Caco-2 (cell line): ENCODE data around the gene MRS2. TPM values are rescaled to one million over a fixed set of nuclear protein-coding genes. Genes with fewer than 3 reads are reported as not detected.

Experiments
- BruUV-seq: library from RNA; stranded (reverse); fragments of 400-500 nt; replicated peaks from 2 replicates; lab custom pipeline; 2021; lab: Mats Ljungman, UMichigan
- CTCF ChIA-PET: fragments of 300-600 bp; sonication (Branson Sonifier 250); formaldehyde crosslinking; loops from one replicate; lab custom pipeline; 2022; ENCODE audit warnings: antibody characterized with exemption; lab: Charles Lee
- POLR2A ChIA-PET: fragments of 300-600 bp; sonication (Branson Sonifier 250); formaldehyde crosslinking; loops from one replicate; lab custom pipeline; 2022; ENCODE audit warnings: antibody characterized with exemption; lab: Charles Lee
- DNase-seq, 2 experiments: peaks; one replicate each; pipeline versions ENCODE4 v3.0.0 to v3.0.0-alpha.2; 2020 to 2022
- H3K27me3 ChIP-seq: replicated peaks from 2 replicates; pipeline ENCODE4 v1.6.0; 2011; ENCODE audit warnings: low read length; ENCODE audit not compliant: control insufficient read depth, insufficient read depth
- H3K36me3 ChIP-seq: 2 replicates; pipeline ENCODE4 v1.5.1; 2011; ENCODE audit warnings: low read length; ENCODE audit not compliant: control insufficient read depth, insufficient read depth
- H3K4me1 ChIP-seq: fragments of 250-450 bp; sonication (Bioruptor Pico); 2 replicates; pipeline ENCODE4 v1.5.1; 2020; ENCODE audit warnings: mild to moderate bottlenecking
- H3K4me3 ChIP-seq: 2 replicates; pipeline ENCODE4 v1.5.1; 2011; ENCODE audit warnings: low read depth, mild to moderate bottlenecking, control low read depth, low read length
- H3K9me3 ChIP-seq: fragments of 250-450 bp; sonication (Bioruptor Pico); 2 replicates; pipeline ENCODE4 v1.5.1; 2020; ENCODE audit warnings: mild to moderate bottlenecking, moderate library complexity
- H3K27ac Mint-ChIP-seq: one replicate; pipeline ENCODE4 v1.8.0; 2022; ENCODE audit warnings: mixed read lengths; ENCODE audit not compliant: unreplicated experiment
- H3K27me3 Mint-ChIP-seq: one replicate; pipeline ENCODE4 v1.8.0; 2022; ENCODE audit warnings: mixed read lengths; ENCODE audit not compliant: insufficient read depth, unreplicated experiment
- H3K36me3 Mint-ChIP-seq: one replicate; pipeline ENCODE4 v1.8.0; 2022; ENCODE audit warnings: mild to moderate bottlenecking, mixed read lengths; ENCODE audit not compliant: insufficient read depth, unreplicated experiment
- H3K4me1 Mint-ChIP-seq: one replicate; pipeline ENCODE4 v1.8.0; 2022; ENCODE audit warnings: low read depth, mixed read lengths; ENCODE audit not compliant: unreplicated experiment
- H3K4me3 Mint-ChIP-seq: one replicate; pipeline ENCODE4 v1.8.0; 2022; ENCODE audit warnings: mild to moderate bottlenecking, moderate library complexity, mixed read lengths; ENCODE audit not compliant: unreplicated experiment
- H3K9me3 Mint-ChIP-seq: one replicate; pipeline ENCODE4 v1.8.0; 2022; ENCODE audit warnings: mixed read lengths; ENCODE audit not compliant: unreplicated experiment
- CTCF ChIP-seq, 2 experiments: fragments of 200-600 bp in 1 of 2; IDR thresholded peaks; 1 replicate in 1 of 2; 2 replicates in 1 of 2; pipeline versions ENCODE4 v1.5.1 to v1.8.0; 2011 to 2022; ENCODE audit warnings: antibody characterized with exemption in 1 of 2, control low read depth in 1 of 2, inconsistent platforms in 1 of 2, low read depth in 1 of 2, low read length in 1 of 2, mild to moderate bottlenecking in 1 of 2, moderate library complexity in 1 of 2; ENCODE audit not compliant: insufficient read depth in 1 of 2, severe bottlenecking in 1 of 2, unreplicated experiment in 1 of 2
- intact Hi-C: fragments of 100-400 bp; cut with micrococcal nuclease; formaldehyde crosslinking; loops from one replicate; pipeline ENCODE4 v1.10.0; 2022; ENCODE audit not compliant: unreplicated experiment
- total RNA-seq: library from RNA; stranded (reverse); gene quantifications from 2 replicates; pipeline ENCODE4 v1.2.3, GENCODE V29; 2022

MRS2 gene
- total RNA-seq, 1 experiment from 2014 or later: 62.3 TPM

GRCh38 chr6:24472181-24472580, 69.4 kb downstream of the MRS2 start:
- no peaks in the 10 kb centered on the region for H3K9me3 ChIP-seq
- Mint-ChIP-seq H3K4me1 (no peaks in the 10 kb centered on the region), H3K27ac (no peak overlapping the region), H3K4me3 (no peak overlapping the region), H3K9me3 (no peaks in the 10 kb centered on the region), H3K36me3 (no peaks in the 10 kb centered on the region), H3K27me3 (no peaks in the 10 kb centered on the region)
- H3K27me3 ChIP-seq: no peaks in the 10 kb centered on the region
- no peaks in the 10 kb centered on the region for H3K36me3 ChIP-seq
- TF ChIP-seq CTCF (IDR thresholded peaks at IDR 0.05; ENCODE audit: insufficient read depth in 1 of 2, low read depth in 1 of 2, low read length in 1 of 2, severe bottlenecking in 1 of 2, unreplicated experiment in 1 of 2): no peak
- POLR2A ChIA-PET: no interaction called here
- intact Hi-C loops: no loop called here
- peaks cover 4% of the 10 kb centered on the region; the same call in 1 of the 2 replicates for H3K4me1 ChIP-seq
- CTCF ChIA-PET: no interaction called here
- H3K4me3 ChIP-seq: no peak overlapping the region
- BruUV-seq: no TSS peak
- DNase-seq: no peak

Other genes with a start within 250 kb of the MRS2 start
- gene DCDC2, start 44.9 kb upstream of the MRS2 start, total RNA-seq: 175 and 191 TPM in 2 replicates
- gene GPLD1, start 86.6 kb downstream of the MRS2 start, total RNA-seq: 9.0 and 10.1 TPM in 2 replicates
- gene ALDH5A1, start 92.0 kb downstream of the MRS2 start, total RNA-seq: 42.4 and 45.3 TPM in 2 replicates
- 0.11 and 0.16 TPM in 2 replicates for gene KIAA0319, start 243.3 kb downstream of the MRS2 start, total RNA-seq